NCI-H2227 (cell line): ENCODE data around the gene MSL2.
"Not testable (repeated sequence)": the region's sequence is repeated elsewhere in the genome, so short reads cannot be mapped to it uniquely, and the experiment has no call there.

Experiments
- DNase-seq: peaks from one replicate; lab custom pipeline; 2025; ENCODE audit not compliant: unreplicated experiment; lab: John Stamatoyannopoulos, UW

Gene MSL2

DNA sequence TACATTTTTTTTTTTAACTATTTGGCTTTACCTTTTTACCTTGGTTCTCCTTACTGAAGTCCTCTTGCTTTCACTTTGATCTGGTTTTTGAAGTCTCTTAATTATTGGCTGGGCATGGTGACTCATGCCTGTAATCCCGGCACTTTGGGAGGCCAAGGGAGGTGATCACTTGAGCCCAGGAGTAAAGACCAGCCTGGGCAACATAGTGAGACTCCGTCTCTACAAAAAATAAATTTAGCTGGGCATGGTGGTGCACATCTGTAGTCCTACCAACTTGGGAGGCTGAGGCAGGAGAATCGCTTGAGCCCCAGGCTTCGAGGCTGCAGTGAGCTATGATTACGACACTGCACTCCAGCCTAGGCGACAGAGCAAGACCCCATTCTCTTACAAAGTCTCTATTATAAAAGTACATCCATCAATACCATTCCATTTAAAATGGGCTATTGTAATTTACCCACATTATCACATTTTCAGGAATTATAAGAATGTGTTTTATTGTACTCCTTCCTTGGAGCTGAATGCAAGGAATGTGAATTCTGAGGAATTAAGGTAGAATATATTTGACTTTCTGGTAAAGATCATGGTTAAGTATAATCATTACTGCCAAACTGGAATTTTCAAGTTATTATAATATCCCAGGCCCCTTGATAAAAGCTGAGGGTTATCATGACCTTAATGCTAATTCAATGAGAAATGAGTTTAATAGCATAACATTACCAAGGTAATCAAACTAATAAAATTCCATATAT is 49.0 kb downstream of the MSL2 start:
- DNase-seq, result no peak

DNA sequence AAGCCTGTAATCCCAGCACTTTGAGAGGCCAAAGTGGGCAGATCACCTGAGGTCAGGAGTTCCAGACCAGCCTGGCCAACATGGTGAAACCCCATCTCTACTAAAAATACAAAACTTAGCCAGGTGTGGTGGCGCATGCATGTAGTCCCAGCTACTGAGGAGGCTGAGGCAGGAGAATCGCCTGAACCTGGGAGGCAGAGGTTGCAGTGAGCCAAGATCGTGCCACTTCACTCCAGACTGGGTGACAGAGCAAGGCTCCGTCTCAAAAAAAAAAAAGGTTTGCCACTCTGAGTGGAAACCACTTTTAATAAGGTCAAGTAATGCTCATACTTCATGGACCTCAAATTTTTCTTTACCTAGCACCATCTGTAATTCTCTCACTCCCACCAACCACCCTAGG is 51.7 kb downstream of the MSL2 start:
- not testable (repeated sequence) for DNase-seq

DNA sequence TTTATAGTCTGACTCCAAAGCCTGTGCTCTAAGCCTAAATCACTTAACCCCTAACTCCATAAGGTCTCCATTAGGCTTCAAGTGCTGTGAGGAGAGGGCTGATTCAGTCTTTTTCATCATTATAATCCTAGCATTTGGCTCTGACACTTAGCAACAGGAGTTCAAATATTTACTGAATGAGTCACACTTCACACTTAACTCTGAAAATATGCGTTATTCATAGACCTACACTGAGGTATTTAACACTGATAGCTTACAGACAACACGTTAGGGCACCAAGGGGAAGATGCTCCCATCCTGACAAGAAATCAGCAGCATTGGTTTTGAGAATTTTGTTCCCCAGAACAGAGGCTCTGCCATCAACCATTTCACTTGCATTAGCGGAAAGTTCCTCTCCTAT is 53.5 kb downstream of the MSL2 start:
- DNase-seq, result peak; percentile 9

DNA sequence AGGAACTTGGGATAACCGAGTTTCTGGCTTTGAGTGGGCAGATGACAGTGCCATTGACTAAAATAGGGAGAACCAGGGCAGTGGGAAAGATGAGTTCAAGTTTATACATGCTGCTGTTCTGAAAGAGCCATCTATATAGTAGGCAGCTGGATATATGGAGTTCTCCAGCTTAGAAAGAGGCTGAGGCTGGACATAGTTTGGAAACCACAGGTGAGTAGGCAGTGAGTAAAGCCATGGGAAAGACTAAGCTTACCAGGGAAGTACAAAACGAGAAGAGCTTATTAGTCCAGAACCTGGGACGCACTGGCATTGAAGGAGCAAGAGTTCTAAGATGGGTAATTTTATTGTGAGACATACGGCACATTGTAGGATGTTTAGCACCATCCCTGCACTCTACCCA is 54.2 kb downstream of the MSL2 start:
- no peak for DNase-seq

DNA sequence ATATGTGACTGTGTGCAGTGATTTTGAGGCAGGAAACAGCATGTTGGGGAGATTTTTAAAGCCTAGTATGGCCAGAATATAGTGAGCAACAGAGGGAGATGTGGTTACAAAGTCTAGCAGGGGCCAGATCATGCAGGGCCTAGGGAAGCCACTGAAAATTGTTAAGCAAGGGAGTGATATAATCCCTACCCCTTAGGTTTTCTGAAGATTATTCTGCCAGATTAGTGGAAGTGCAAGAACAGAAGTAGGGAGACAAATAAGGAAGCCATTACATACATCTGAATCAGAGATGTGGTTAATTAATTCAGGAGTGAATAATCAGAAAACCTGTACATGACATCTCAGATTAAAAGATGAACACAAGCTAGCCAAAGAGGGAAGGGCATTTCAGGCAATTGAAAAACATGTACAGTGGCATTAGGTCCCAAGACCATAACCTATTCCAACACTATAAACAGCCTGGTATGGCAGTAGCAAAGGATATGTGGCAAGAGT is 54.8 kb downstream of the MSL2 start:
- no peak for DNase-seq

DNA sequence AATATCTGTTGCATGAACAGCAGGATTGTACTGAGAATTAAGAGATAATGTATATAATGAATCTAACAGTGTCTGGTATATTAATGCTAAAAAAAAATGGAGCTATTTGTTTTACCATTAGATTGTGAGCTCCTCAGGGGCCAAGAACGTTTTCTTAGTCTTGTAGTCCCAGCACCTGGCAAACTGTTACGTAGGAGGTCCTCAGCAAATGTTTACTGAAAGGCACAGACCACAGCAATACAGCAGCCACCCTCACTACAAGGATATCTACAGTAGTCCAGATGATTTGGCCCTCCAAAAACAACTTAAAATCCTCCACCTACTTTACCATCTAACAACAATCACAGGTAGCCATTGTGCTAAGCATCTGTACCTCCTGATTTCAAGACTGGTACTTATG is 59.7 kb downstream of the MSL2 start:
- no peak for DNase-seq

DNA sequence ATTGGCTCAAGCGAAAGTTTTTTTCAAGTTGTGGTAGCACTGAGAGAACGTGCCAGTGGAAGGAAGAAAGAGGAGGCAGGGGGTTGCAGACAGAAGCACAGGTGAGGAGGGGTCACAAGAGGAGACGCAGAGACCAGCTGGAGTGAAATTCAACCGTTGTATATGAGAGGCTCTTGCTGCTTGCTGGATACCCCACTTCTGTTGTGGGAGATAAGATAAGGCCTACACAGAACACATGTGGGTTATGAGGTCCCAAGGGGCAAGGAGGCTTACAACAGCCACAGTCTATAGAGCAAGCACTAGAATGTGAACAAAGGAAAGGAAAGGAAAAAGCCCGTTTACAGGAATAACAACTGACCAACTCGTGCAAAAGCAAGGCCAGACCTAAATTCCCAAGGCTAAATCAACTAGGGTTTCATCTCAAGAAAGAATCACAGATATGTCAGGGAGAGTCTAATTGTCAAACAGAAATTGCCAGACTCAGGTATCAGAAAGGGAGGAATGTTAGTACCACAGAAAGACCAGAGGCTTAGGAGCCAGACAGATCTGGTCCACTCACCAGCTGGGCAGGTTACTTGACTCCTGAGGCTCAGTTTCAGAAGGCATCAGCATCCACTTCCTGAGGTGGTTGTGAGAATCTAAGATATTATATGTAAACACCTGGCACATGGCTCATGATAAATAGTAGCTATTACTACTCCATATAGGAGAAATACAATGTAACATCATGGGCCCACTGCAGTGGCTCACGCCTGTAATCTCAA is 60.9 kb downstream of the MSL2 start:
- DNase-seq, result no peak

DNA sequence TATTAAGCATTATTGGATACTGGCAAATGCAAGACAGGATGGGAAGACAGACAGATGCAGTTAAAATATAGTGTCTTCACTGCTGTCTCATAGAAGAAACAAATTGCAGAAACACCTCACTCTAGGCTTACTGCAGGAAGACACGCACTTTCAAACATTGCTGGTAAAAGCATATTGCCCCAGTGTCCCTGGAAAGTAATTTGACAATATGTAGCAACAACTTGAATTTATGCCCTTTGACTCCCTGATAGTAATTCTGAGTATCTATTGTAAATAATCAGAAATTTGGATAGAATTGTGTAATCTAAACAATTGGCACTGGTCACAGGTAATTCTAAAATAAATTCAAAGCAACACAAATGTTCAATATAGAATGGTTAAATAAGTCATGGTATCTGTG is 62.0 kb downstream of the MSL2 start:
- no peak for DNase-seq

DNA sequence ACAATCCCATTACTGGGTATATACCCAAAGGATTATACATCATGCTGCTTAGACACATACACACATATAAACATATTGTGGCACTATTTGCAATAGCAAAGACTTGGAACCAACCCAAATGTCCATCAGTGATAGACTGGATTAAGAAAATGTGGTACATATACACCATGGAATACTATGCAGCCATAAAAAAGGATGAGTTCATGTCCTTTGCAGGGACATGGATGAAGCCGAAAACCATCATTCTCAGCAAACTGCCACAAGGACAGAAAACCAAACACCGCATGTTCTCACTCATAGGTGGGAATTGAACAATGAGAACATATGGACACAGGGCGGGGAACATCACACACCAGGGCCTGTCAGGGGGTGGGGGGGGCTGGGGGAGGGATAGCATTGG is 64.5 kb downstream of the MSL2 start:
- DNase-seq, result not testable (repeated sequence)

DNA sequence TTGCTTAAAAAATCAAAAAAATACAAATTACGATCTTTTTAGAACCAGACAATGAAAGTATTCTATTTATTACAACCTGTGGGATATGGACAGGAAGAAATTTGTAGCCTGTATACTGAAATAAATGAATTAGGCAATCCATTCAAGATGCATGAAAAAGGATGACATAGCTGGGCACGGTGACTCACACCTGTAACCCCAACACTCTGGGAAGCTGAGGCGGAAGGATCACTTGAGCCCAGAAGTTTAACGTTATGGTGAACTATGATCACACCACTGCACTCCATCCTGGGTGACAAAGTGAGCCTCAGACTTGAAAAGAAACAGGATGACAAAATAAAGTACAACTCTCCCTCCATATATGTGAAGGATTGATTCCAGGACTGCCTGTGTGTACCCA is 74.1 kb downstream of the MSL2 start:
- no peak for DNase-seq

DNA sequence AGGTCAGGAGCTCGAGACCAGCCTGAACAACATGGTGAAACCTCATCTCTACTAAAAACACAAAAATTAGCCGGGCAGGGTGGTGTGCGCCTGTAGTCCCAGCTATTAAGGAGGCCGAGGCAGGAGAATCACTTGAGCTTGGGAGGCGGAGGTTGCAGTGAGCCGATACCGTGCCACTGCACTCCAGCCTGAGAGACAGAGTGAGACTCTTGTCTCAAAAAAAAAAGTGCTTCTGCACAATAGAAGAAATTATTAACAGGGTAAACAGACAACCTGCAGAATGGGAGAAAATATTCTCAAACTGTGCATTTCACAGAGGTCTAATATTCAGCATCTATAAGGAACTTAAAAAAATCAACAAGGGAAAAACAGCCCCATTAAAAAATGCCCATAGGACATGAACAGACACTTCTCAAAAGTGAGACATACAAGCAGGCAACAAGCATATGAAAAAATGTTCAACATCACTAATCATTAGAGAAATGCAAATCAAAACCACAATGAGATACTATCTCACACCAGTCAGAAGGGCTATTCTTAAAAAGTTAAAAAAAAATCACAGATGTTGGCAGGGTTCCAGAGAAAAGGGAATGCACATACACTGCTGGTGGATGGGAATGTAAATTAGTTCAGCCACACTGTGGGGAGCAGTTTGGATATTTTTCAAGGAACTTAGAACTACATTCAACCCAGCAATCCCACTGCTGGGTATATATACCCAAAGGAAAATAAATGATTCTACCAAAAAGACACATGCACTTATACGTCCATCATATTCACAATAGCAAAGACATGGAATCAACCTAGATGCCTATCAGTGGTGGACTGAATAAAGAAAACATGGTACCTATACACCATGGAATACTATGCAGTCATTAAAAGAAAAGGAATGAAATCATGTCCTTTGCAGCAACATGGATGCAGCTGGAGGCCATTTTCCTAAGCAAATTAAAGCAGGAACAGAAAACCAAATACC is 75.5 kb downstream of the MSL2 start:
- DNase-seq, result no peak

DNA sequence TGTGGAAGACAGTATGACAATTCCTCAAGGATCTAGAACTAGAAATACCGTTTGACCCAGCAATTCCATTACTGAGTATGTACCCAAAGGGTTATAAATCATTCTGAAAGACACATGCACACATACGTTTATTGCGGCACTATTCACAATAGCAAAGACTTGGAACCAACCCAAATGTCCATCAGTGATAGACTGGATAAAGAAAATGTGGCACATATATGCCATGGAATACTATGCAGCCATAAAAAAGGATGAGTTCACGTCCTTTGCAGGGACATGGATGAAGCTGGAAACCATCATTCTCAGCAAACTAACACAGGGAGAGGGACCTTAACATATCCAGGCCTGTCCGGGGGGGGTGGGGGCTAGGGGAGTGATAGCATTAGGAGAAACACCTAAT is 76.4 kb downstream of the MSL2 start:
- DNase-seq, result not testable (repeated sequence)

DNA sequence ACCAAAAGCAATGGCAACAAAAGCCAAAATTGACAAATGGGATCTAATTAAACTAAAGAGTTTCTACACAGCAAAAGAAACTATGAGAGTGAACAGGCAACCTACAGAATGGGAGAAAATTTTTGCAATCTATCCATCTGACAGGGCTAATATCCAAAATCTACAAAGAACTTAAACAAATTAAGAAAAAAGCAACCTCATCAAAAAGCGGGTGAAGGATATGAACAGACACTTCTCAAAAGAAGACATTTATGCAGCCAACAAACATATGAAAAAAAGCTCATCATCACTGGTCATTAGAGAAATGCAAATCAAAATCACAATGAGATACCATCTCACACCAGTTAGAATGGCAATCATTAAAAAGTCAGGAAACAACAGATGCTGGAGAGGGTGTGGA is 76.8 kb downstream of the MSL2 start:
- DNase-seq, result not testable (repeated sequence)

DNA sequence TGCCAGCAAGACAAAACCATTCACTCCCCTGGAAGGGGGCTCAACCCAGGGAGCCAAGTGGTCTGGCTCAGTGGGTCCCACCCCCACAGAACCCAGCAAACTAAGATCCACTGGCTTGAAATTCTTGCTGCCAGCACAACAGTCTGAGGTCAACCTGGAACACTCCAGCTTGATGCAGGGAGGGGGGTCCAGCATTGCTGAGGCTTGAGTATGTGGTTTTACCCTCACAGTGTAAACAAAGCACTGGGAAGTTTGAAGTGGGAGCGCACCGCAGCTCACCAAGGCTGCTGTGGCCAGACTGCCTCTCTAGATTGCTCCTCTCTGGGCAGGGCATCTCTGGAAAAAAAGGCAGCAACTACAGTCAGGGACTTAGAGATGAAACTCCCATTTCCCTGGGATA is 81.7 kb downstream of the MSL2 start:
- DNase-seq, result no peak

DNA sequence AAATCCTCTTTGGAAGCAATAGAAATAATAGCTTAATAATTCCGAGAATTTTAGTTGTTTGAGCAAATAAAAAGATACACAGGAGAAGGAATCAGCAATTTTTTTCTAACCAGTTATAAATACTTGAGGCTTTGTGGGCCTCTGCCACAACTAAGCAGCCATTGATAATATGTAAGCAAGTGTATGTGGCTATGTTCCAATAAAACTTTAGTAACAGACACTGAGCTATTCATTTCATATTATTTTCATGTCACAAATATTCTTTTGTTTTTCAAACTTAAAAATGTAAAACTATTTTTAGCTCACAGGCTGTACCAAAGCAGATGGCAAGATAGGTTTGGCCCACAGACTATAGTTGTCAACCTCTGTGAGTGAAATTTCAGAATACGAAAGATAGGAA is 85.7 kb downstream of the MSL2 start:
- DNase-seq, result no peak

DNA sequence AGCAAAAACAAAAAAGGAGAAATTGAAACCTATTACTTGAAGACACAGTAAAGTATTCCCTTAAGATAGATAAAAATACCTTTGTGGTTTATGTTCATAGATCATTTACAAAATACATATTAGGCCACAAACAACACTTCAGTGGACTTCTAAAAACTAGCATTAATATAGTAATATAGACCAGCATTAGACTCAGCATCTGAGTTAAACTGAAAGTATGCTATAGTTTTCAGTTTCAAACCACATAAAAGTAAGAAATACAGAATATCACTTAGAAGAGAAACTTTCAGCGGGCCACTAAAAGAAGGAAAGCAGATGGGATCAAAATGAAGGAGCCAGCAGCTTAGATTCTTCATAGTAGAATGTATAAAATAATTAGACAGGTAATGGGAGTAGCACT is 86.6 kb downstream of the MSL2 start:
- DNase-seq, result no peak

DNA sequence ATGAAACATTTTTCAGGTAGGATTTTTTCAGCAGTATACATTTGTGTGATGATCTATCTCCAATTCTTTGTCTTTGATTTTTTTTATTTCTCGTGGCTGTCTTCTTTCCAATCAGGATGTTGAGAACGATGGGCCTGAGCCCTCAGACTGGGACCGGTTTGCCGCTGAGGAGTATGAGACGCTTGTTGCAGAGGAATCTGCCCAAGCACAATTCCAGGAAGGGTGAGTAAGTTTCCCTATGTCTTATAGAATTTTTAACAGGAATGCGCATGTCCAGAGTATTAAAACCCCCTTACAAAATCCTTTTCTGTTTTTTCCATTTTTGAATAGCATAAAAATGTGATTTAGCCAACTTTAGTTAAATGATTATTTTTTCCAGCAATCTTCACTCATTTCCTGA is 90.0 kb downstream of the MSL2 start:
- DNase-seq, result no peak

DNA sequence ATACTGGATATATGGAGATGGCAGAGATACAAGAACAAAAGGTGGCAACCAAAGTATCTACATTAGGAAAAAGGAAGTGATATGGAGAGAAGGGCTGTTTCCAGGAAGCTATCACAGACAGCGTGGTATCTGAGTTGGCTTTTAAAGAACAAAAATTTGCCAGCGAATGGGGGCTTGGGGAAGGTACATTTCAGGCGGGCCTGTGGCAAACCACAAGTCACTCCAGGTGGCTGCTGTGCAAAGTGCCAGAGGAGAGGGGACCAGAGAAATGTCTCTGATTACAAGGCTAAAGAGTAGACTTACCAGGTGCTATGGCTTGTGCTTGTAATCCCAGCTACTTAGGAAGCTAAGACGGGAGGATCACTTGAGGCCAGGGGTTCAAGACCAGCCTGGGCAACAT is 91.1 kb downstream of the MSL2 start:
- no peak for DNase-seq
